ENCODE data around the gene DGKQ. TPM values are rescaled to one million over a fixed set of nuclear protein-coding genes. Genes with fewer than 3 reads are reported as not detected.
A peak's percentile ranks its signal among the peaks of the same experiment; 100 is the strongest.

DGKQ gene
- total and polyA plus RNA-seq, 3 experiments from 2014 or later, result 17.2 to 26.2 (median 19.6) TPM

GRCh38 chr4:913280-913618 is 60.1 kb downstream of the DGKQ start:
- POLR2A ChIA-PET, result no interaction called here
- Histone ChIP-seq H3K9me3 (ENCODE audit: low read length) (no peaks in the 10 kb centered on the region), H3K36me3 (ENCODE audit: insufficient read depth, low read length) (peaks cover 12% of the 10 kb centered on the region), H3K27me3 (ENCODE audit: insufficient read depth, low read length, poor library complexity, severe bottlenecking) (no peaks in the 10 kb centered on the region), H3K4me3 (ENCODE audit: low read length) (no peak overlapping the region), H3K4me1 (ENCODE audit: insufficient read depth, low read length) (peaks cover 22% of the 10 kb centered on the region), H3K27ac (ENCODE audit: low read depth, low read length) (no peak overlapping the region)
- Mint-ChIP-seq H3K36me3 (peaks cover 0 to 43% (median 5%) of the 10 kb centered on the region in 3 donors), H3K27ac (peak overlapping the region in 1 of 8 donors; percentile 17), H3K4me3 (no peak overlapping the region), H3K9me3 (no peaks in the 10 kb centered on the region), H3K4me1 (peaks cover 32 to 42% (median 38%) of the 10 kb centered on the region in 3 donors), H3K27me3 (no peaks in the 10 kb centered on the region)
- CTCF ChIA-PET, result no interaction called here
- DNase-seq, result peak in 1 of 5 donors; percentile 9

GRCh38 chr4:912548-913279 is 60.7 kb downstream of the DGKQ start:
- Mint-ChIP-seq H3K9me3 (no peaks in the 10 kb centered on the region), H3K4me1 (peaks cover 30 to 37% (median 33%) of the 10 kb centered on the region in 3 donors), H3K27me3 (no peaks in the 10 kb centered on the region), H3K36me3 (peaks cover 0 to 44% (median 5%) of the 10 kb centered on the region in 3 donors), H3K27ac (peak overlapping the region in 3 of 8 donors; percentile 17 to 52 (median 24)), H3K4me3 (no peak overlapping the region)
- DNase-seq, result peak in 1 of 5 donors; percentile 26
- Histone ChIP-seq H3K36me3 (ENCODE audit: insufficient read depth, low read length) (peaks cover 12% of the 10 kb centered on the region), H3K27me3 (ENCODE audit: insufficient read depth, low read length, poor library complexity, severe bottlenecking) (no peaks in the 10 kb centered on the region), H3K4me3 (ENCODE audit: low read length) (no peak overlapping the region), H3K4me1 (ENCODE audit: insufficient read depth, low read length) (peaks cover 22% of the 10 kb centered on the region), H3K27ac (ENCODE audit: low read depth, low read length) (no peak overlapping the region), H3K9me3 (ENCODE audit: low read length) (no peaks in the 10 kb centered on the region)
- CTCF ChIA-PET, result no interaction called here
- POLR2A ChIA-PET, result no interaction called here

GRCh38 chr4:911871-912490 is 61.4 kb downstream of the DGKQ start:
- peak in 1 of 5 donors; percentile 37 for DNase-seq
- no peak overlapping the region for H3K4me3 Mint-ChIP-seq
- no peak overlapping the region for H3K4me3 ChIP-seq (ENCODE audit: low read length)
- H3K27me3 Mint-ChIP-seq, result no peaks in the 10 kb centered on the region
- peak overlapping the region in 1 of 8 donors; percentile 26 for H3K27ac Mint-ChIP-seq
- ChIA-PET POLR2A (no interaction called here), CTCF (no interaction called here)
- no peaks in the 10 kb centered on the region for H3K27me3 ChIP-seq (ENCODE audit: insufficient read depth, low read length, poor library complexity, severe bottlenecking)
- H3K36me3 ChIP-seq (ENCODE audit: insufficient read depth, low read length), result peaks cover 12% of the 10 kb centered on the region
- peaks cover 0 to 47% (median 5%) of the 10 kb centered on the region in 3 donors for H3K36me3 Mint-ChIP-seq
- peaks cover 22% of the 10 kb centered on the region for H3K4me1 ChIP-seq (ENCODE audit: insufficient read depth, low read length)
- H3K4me1 Mint-ChIP-seq, result peaks cover 25 to 30% (median 25%) of the 10 kb centered on the region in 3 donors
- no peaks in the 10 kb centered on the region for H3K9me3 ChIP-seq (ENCODE audit: low read length)
- no peak overlapping the region for H3K27ac ChIP-seq (ENCODE audit: low read depth, low read length)
- H3K9me3 Mint-ChIP-seq, result no peaks in the 10 kb centered on the region

DNA sequence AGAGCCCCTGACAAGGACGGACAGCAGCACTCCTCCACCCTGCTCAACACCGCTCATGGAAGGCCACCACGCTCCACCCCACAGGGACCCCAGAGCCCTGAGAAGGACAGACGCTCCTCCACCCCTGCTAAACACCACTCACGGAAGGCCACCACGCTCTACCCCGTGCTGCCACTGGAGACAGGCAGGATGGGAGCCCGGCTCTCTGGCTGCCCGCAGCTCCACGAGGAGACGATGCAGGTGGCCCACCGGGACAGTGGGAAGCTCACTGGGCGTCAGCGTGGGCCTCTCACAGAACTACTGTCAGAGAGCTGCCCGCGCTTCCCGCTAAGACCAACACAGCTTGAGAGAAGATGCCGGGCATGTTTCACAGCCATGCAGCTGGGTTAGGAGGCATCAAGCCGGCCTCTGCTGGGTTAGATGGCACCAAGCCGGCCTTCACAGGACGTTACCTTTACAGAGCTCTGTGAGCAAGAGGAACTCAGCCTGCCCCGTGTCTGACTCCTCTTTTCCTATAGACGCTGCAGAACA is 62.1 kb downstream of the DGKQ start:
- Mint-ChIP-seq H3K9me3 (no peaks in the 10 kb centered on the region), H3K27ac (no peak overlapping the region), H3K4me1 (peaks cover 18 to 23% (median 18%) of the 10 kb centered on the region in 3 donors), H3K36me3 (peaks cover 0 to 53% (median 5%) of the 10 kb centered on the region in 3 donors), H3K27me3 (no peaks in the 10 kb centered on the region), H3K4me3 (no peak overlapping the region)
- H3K27me3 ChIP-seq (ENCODE audit: insufficient read depth, low read length, poor library complexity, severe bottlenecking), result no peaks in the 10 kb centered on the region
- H3K27ac ChIP-seq (ENCODE audit: low read depth, low read length), result no peak overlapping the region
- ChIA-PET POLR2A (no interaction called here), CTCF (no interaction called here)
- H3K36me3 ChIP-seq (ENCODE audit: insufficient read depth, low read length), result peaks cover 12% of the 10 kb centered on the region
- H3K4me3 ChIP-seq (ENCODE audit: low read length), result no peak overlapping the region
- peaks cover 15% of the 10 kb centered on the region for H3K4me1 ChIP-seq (ENCODE audit: insufficient read depth, low read length)
- H3K9me3 ChIP-seq (ENCODE audit: low read length), result no peaks in the 10 kb centered on the region
- peak in 1 of 5 donors; percentile 35 for DNase-seq

GRCh38 chr4:910366-911091 is 62.8 kb downstream of the DGKQ start:
- H3K27ac Mint-ChIP-seq, result peak overlapping the region in 1 of 8 donors; percentile 27
- peaks cover 12% of the 10 kb centered on the region for H3K36me3 ChIP-seq (ENCODE audit: insufficient read depth, low read length)
- H3K4me1 ChIP-seq (ENCODE audit: insufficient read depth, low read length), result peaks cover 8% of the 10 kb centered on the region
- H3K27ac ChIP-seq (ENCODE audit: low read depth, low read length), result no peak overlapping the region
- H3K4me3 Mint-ChIP-seq, result no peak overlapping the region
- H3K27me3 Mint-ChIP-seq, result no peaks in the 10 kb centered on the region
- no peaks in the 10 kb centered on the region for H3K27me3 ChIP-seq (ENCODE audit: insufficient read depth, low read length, poor library complexity, severe bottlenecking)
- H3K9me3 ChIP-seq (ENCODE audit: low read length), result no peaks in the 10 kb centered on the region
- ChIA-PET CTCF (no interaction called here), POLR2A (no interaction called here)
- peaks cover 11 to 15% (median 11%) of the 10 kb centered on the region in 3 donors for H3K4me1 Mint-ChIP-seq
- no peak for DNase-seq
- no peaks in the 10 kb centered on the region for H3K9me3 Mint-ChIP-seq
- no peak overlapping the region for H3K4me3 ChIP-seq (ENCODE audit: low read length)
- H3K36me3 Mint-ChIP-seq, result peaks cover 0 to 57% (median 5%) of the 10 kb centered on the region in 3 donors

DNA sequence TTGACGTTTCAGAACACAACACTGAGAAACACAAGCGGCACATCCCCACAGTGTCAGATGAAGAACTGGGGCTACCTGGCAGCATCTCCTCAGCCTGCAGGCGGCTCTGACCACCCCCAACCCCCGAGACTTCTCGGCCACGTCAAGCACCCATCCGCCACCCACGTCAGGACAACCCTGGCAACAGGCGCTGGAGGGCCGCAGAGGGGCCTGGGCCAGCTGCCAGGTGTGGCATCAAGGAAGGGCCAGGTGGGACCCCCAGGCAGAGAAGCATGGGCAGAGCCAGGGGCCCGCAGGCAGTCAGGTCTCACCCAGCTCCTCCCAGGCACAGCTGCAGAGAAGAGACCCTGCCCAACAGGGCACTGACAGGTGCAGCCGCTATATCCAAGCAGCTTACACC is 63.5 kb downstream of the DGKQ start:
- H3K4me3 Mint-ChIP-seq, result no peak overlapping the region

DNA sequence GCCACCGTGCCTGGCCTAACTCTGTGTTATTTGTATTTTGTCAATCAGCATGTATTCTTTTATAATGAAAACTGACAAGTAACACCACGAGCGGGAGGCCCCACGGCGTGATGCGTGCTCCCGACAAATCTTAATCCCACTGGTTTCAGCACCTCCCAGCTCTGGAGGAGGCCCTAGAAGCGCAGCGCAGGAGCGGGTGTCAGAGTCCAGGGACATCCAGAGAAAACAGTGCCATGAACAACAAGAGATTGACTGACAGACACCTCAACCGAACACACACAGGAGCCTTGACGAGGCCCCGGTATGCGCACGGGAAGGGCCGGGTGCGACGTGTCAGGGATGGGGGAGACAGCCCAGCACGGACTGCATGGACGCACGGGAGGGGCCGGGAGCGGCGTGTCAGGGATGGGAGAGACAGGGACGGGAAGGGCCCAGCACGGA is 64.2 kb downstream of the DGKQ start:
- peaks cover 0 to 5% (median 2%) of the 10 kb centered on the region in 3 donors for H3K4me1 Mint-ChIP-seq
- Histone ChIP-seq H3K9me3 (ENCODE audit: low read length) (no peaks in the 10 kb centered on the region), H3K4me3 (ENCODE audit: low read length) (no peak overlapping the region), H3K27me3 (ENCODE audit: insufficient read depth, low read length, poor library complexity, severe bottlenecking) (no peaks in the 10 kb centered on the region), H3K27ac (ENCODE audit: low read depth, low read length) (no peak overlapping the region), H3K36me3 (ENCODE audit: insufficient read depth, low read length) (peaks cover 12% of the 10 kb centered on the region), H3K4me1 (ENCODE audit: insufficient read depth, low read length) (no peaks in the 10 kb centered on the region)
- no peak for DNase-seq
- H3K27ac Mint-ChIP-seq, result peak overlapping the region in 3 of 8 donors; percentile 68 to 77 (median 73)
- H3K4me3 Mint-ChIP-seq, result no peak overlapping the region
- no peaks in the 10 kb centered on the region for H3K27me3 Mint-ChIP-seq
- H3K9me3 Mint-ChIP-seq, result no peaks in the 10 kb centered on the region
- peaks cover 0 to 64% (median 6%) of the 10 kb centered on the region in 3 donors for H3K36me3 Mint-ChIP-seq
- POLR2A ChIA-PET, result no interaction called here
- CTCF ChIA-PET, result no interaction called here

More for the DNA sequence above, 63.5 kb downstream of the DGKQ start:
- peaks cover 4 to 8% (median 4%) of the 10 kb centered on the region in 3 donors for H3K4me1 Mint-ChIP-seq
- no peak overlapping the region for H3K4me3 ChIP-seq (ENCODE audit: low read length)
- no peaks in the 10 kb centered on the region for H3K27me3 Mint-ChIP-seq
- peaks cover 12% of the 10 kb centered on the region for H3K36me3 ChIP-seq (ENCODE audit: insufficient read depth, low read length)
- no peaks in the 10 kb centered on the region for H3K9me3 Mint-ChIP-seq
- no peaks in the 10 kb centered on the region for H3K9me3 ChIP-seq (ENCODE audit: low read length)
- H3K4me1 ChIP-seq (ENCODE audit: insufficient read depth, low read length), result peaks cover under 1% of the 10 kb centered on the region
- no peak for DNase-seq
- POLR2A ChIA-PET, result no interaction called here
- CTCF ChIA-PET, result no interaction called here
- H3K27ac ChIP-seq (ENCODE audit: low read depth, low read length), result no peak overlapping the region
- peaks cover 0 to 61% (median 6%) of the 10 kb centered on the region in 3 donors for H3K36me3 Mint-ChIP-seq
- peak overlapping the region in 1 of 8 donors; percentile 58 for H3K27ac Mint-ChIP-seq
- no peaks in the 10 kb centered on the region for H3K27me3 ChIP-seq (ENCODE audit: insufficient read depth, low read length, poor library complexity, severe bottlenecking)
